HUES48 (cell line): ENCODE measurements around the gene NR2E3.

ENCODE experiments used
- H3K27ac ChIP-seq: one replicate; pipeline ENCODE4 v1.7.0; 2013; ENCODE audit warnings: low read depth, low read length, inconsistent platforms
- H3K27me3 ChIP-seq: 2 replicates; pipeline ENCODE4 v1.6.1; 2013; ENCODE audit warnings: mild to moderate bottlenecking, low read length; ENCODE audit not compliant: control insufficient read depth, insufficient read depth
- H3K36me3 ChIP-seq: 2 replicates; pipeline ENCODE4 v1.6.1; 2013; ENCODE audit warnings: low read length; ENCODE audit not compliant: control insufficient read depth, insufficient read depth
- H3K4me1 ChIP-seq: 2 replicates; pipeline ENCODE4 v1.6.1; 2013; ENCODE audit warnings: mild to moderate bottlenecking, low read length; ENCODE audit not compliant: control insufficient read depth, insufficient read depth
- H3K4me3 ChIP-seq: 2 replicates; pipeline ENCODE4 v1.5.1; 2013; ENCODE audit warnings: mild to moderate bottlenecking, low read depth, low read length
- H3K9ac ChIP-seq: 2 replicates; pipeline ENCODE4 v1.6.1; 2013; ENCODE audit warnings: mild to moderate bottlenecking, low read depth, low read length, moderate library complexity
- H3K9me3 ChIP-seq: 2 replicates; pipeline ENCODE4 v1.6.1; 2013; ENCODE audit warnings: low read length; ENCODE audit not compliant: control insufficient read depth, insufficient read depth

The NR2E3 gene

GRCh38 chr15:71807691-71808091 lies 2.7 kb upstream of the NR2E3 start:
- H3K9me3 ChIP-seq: no peaks in the 10 kb centered on the region
- H3K4me3 ChIP-seq: peak overlapping the region; percentile 45; the same call in 1 of the 2 replicates
- H3K9ac ChIP-seq: no peak overlapping the region

GRCh38 chr15:71808311-71809020 lies 1.9 kb upstream of the NR2E3 start:
- Histone ChIP-seq H3K27me3 (no peaks in the 10 kb centered on the region), H3K36me3 (no peaks in the 10 kb centered on the region), H3K9me3 (no peaks in the 10 kb centered on the region), H3K27ac (no peak overlapping the region), H3K4me1 (peaks cover 22% of the 10 kb centered on the region), H3K4me3 (no peak overlapping the region), H3K9ac (no peak overlapping the region)

More at GRCh38 chr15:71807691-71808091, 2.7 kb upstream of the NR2E3 start:
- H3K27ac ChIP-seq: peak overlapping the region; percentile 88
- peaks cover 22% of the 10 kb centered on the region for H3K4me1 ChIP-seq
- H3K36me3 ChIP-seq: no peaks in the 10 kb centered on the region
- no peaks in the 10 kb centered on the region for H3K27me3 ChIP-seq

GRCh38 chr15:71809346-71809745 lies 1.0 kb upstream of the NR2E3 start:
- no peaks in the 10 kb centered on the region for H3K9me3 ChIP-seq
- H3K4me3 ChIP-seq: no peak overlapping the region
- no peak overlapping the region for H3K27ac ChIP-seq
- H3K36me3 ChIP-seq: no peaks in the 10 kb centered on the region
- H3K4me1 ChIP-seq: peaks cover 22% of the 10 kb centered on the region
- no peak overlapping the region for H3K9ac ChIP-seq
- no peaks in the 10 kb centered on the region for H3K27me3 ChIP-seq

- H3K9ac ChIP-seq: no peak overlapping the region
- H3K27ac ChIP-seq: no peak overlapping the region
- no peaks in the 10 kb centered on the region for H3K27me3 ChIP-seq
- H3K4me1 ChIP-seq: peaks cover 22% of the 10 kb centered on the region
- no peaks in the 10 kb centered on the region for H3K9me3 ChIP-seq
- H3K4me3 ChIP-seq: no peak overlapping the region
- no peaks in the 10 kb centered on the region for H3K36me3 ChIP-seq
Observed at GRCh38 chr15:71811036-71811736, 832 bp downstream of the NR2E3 start.

GRCh38 chr15:71811752-71812735 lies 1.7 kb downstream of the NR2E3 start:
- Histone ChIP-seq H3K4me1 (peaks cover 13% of the 10 kb centered on the region), H3K27ac (no peak overlapping the region), H3K4me3 (no peak overlapping the region), H3K9me3 (no peaks in the 10 kb centered on the region), H3K9ac (no peak overlapping the region), H3K36me3 (no peaks in the 10 kb centered on the region), H3K27me3 (no peaks in the 10 kb centered on the region)

- H3K4me1 ChIP-seq: peaks cover 2% of the 10 kb centered on the region
- H3K36me3 ChIP-seq: no peaks in the 10 kb centered on the region
- H3K9me3 ChIP-seq: no peaks in the 10 kb centered on the region
- no peaks in the 10 kb centered on the region for H3K27me3 ChIP-seq
- H3K27ac ChIP-seq: no peak overlapping the region
- no peak overlapping the region for H3K4me3 ChIP-seq
- no peak overlapping the region for H3K9ac ChIP-seq
Observed at GRCh38 chr15:71812966-71813722, 2.8 kb downstream of the NR2E3 start.

GRCh38 chr15:71813723-71814470 lies 3.5 kb downstream of the NR2E3 start:
- no peaks in the 10 kb centered on the region for H3K36me3 ChIP-seq
- H3K27me3 ChIP-seq: no peaks in the 10 kb centered on the region
- H3K9me3 ChIP-seq: no peaks in the 10 kb centered on the region
- H3K4me3 ChIP-seq: no peak overlapping the region
- no peak overlapping the region for H3K27ac ChIP-seq
- H3K9ac ChIP-seq: no peak overlapping the region
- H3K4me1 ChIP-seq: no peaks in the 10 kb centered on the region

- Histone ChIP-seq H3K36me3 (no peaks in the 10 kb centered on the region), H3K9me3 (no peaks in the 10 kb centered on the region), H3K4me1 (no peaks in the 10 kb centered on the region), H3K9ac (no peak overlapping the region), H3K4me3 (no peak overlapping the region), H3K27me3 (no peaks in the 10 kb centered on the region), H3K27ac (no peak overlapping the region)
Observed at GRCh38 chr15:71815301-71815700, 4.9 kb downstream of the NR2E3 start.

GRCh38 chr15:71817351-71817750 lies 7.0 kb downstream of the NR2E3 start:
- H3K36me3 ChIP-seq: no peaks in the 10 kb centered on the region
- H3K9me3 ChIP-seq: peaks cover 11% of the 10 kb centered on the region
- no peaks in the 10 kb centered on the region for H3K4me1 ChIP-seq
- H3K27ac ChIP-seq: no peak overlapping the region
- H3K4me3 ChIP-seq: no peak overlapping the region
- H3K9ac ChIP-seq: no peak overlapping the region
- no peaks in the 10 kb centered on the region for H3K27me3 ChIP-seq

- Histone ChIP-seq H3K9me3 (peaks cover 11% of the 10 kb centered on the region), H3K4me1 (0 out of 2 replicates have a peak, but pooled peaks cover 3% of the 10 kb centered on the region), H3K4me3 (no peak overlapping the region), H3K36me3 (no peaks in the 10 kb centered on the region; the same call in 1 of the 2 replicates), H3K9ac (no peak overlapping the region), H3K27ac (no peak overlapping the region), H3K27me3 (no peaks in the 10 kb centered on the region)
Observed at GRCh38 chr15:71820127-71820526, 9.8 kb downstream of the NR2E3 start.
